GM21423 (cell line): ENCODE results near the gene ZNF619.
A peak's percentile ranks its signal among the peaks of the same experiment; 100 is the strongest.
"Not testable (repeated sequence)": the region's sequence is repeated elsewhere in the genome, so short reads cannot be mapped to it uniquely, and the experiment has no call there.

ENCODE experiments used
- ATAC-seq: cut with Tn5 transposase; IDR thresholded peaks from one replicate; pipeline ENCODE4 v1.9.1; 2021; ENCODE audit warnings: mild to moderate bottlenecking, moderate library complexity; ENCODE audit not compliant: unreplicated experiment

The ZNF619 gene

GRCh38 chr3:40476478-40477470, at the start of gene ZNF619:
ZNF619 (plus strand) TSS chr3:40477122; CDS start chr3:40477980, 858 bp downstream.
- ATAC-seq = peak; percentile 86

GRCh38 chr3:40432793-40433192, 44.1 kb upstream of the ZNF619 start:
- ATAC-seq = no peak

GRCh38 chr3:40437889-40438288, 39.0 kb upstream of the ZNF619 start:
- no peak for ATAC-seq

GRCh38 chr3:40445062-40445461, 31.9 kb upstream of the ZNF619 start:
- ATAC-seq = no peak

- ATAC-seq = no peak
Measured at GRCh38 chr3:40445880-40446279, 31.0 kb upstream of the ZNF619 start.

- ATAC-seq = no peak
Measured at GRCh38 chr3:40450438-40450837, 26.5 kb upstream of the ZNF619 start.

GRCh38 chr3:40451551-40451950, 25.4 kb upstream of the ZNF619 start:
- no peak for ATAC-seq

- ATAC-seq = no peak
Measured at GRCh38 chr3:40452057-40452456, 24.9 kb upstream of the ZNF619 start.

GRCh38 chr3:40452562-40452875, 24.4 kb upstream of the ZNF619 start:
- ATAC-seq = no peak

GRCh38 chr3:40452876-40453730, 23.8 kb upstream of the ZNF619 start:
- peak; percentile 94 for ATAC-seq

- no peak for ATAC-seq
Measured at GRCh38 chr3:40453933-40454332, 23.0 kb upstream of the ZNF619 start.

GRCh38 chr3:40455328-40455727, 21.6 kb upstream of the ZNF619 start:
- no peak for ATAC-seq

- ATAC-seq = no peak
Measured at GRCh38 chr3:40456279-40456939, 20.5 kb upstream of the ZNF619 start.

- ATAC-seq = peak; percentile 65
Measured at GRCh38 chr3:40456940-40457823, 19.7 kb upstream of the ZNF619 start, which contains the start of gene RPL14. RPL14 (plus strand) TSS chr3:40457339; CDS start chr3:40457472, 133 bp downstream.

GRCh38 chr3:40458473-40458872, 18.4 kb upstream of the ZNF619 start:
- no peak for ATAC-seq

GRCh38 chr3:40460481-40460880, 16.4 kb upstream of the ZNF619 start:
- ATAC-seq = not testable (repeated sequence)

- ATAC-seq = no peak
Measured at GRCh38 chr3:40461161-40461560, 15.8 kb upstream of the ZNF619 start.

- not testable (repeated sequence) for ATAC-seq
Measured at GRCh38 chr3:40462838-40463237, 14.1 kb upstream of the ZNF619 start.

- ATAC-seq = no peak
Measured at GRCh38 chr3:40463579-40463978, 13.3 kb upstream of the ZNF619 start.
